CD4-positive, alpha-beta T cell treated with Interleukin-12 subunit alpha and Interleukin-12 subunit beta, for 1 hour (primary cell): Measurements from ENCODE around the gene STK39.

ENCODE experiments used
- DNase-seq: peaks from one replicate; pipeline ENCODE4 v3.0.0-alpha.2; 2020

The STK39 gene

GRCh38 chr2:167980439-167980838 lies 267.0 kb downstream of the STK39 start:
- DNase-seq = no peak

DNA sequence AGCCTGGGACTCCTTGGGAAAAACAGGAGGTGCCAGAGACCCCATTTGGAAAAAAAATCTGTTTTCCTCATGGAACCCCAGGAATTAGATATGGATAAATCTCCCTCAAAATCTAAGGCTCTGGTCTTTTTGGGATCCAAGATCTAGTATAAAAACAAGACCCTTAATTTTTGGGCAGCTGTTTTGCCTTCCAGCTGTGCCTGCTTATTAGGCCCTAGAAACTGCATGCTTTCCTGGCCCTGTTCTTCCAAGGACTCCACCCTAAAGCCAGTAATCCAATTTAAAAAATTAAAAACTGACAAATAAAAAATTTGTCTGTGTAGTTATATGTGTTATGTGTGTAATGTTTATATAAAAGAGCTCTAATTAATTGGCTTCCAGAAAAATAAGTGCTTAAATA lies 274.6 kb downstream of the STK39 start:
- DNase-seq = no peak

GRCh38 chr2:167972020-167972419 lies 275.4 kb downstream of the STK39 start:
- no peak for DNase-seq

- DNase-seq = no peak
These were observed 280.2 kb downstream of the STK39 start for GRCh38 chr2:167966937-167967913.

DNA sequence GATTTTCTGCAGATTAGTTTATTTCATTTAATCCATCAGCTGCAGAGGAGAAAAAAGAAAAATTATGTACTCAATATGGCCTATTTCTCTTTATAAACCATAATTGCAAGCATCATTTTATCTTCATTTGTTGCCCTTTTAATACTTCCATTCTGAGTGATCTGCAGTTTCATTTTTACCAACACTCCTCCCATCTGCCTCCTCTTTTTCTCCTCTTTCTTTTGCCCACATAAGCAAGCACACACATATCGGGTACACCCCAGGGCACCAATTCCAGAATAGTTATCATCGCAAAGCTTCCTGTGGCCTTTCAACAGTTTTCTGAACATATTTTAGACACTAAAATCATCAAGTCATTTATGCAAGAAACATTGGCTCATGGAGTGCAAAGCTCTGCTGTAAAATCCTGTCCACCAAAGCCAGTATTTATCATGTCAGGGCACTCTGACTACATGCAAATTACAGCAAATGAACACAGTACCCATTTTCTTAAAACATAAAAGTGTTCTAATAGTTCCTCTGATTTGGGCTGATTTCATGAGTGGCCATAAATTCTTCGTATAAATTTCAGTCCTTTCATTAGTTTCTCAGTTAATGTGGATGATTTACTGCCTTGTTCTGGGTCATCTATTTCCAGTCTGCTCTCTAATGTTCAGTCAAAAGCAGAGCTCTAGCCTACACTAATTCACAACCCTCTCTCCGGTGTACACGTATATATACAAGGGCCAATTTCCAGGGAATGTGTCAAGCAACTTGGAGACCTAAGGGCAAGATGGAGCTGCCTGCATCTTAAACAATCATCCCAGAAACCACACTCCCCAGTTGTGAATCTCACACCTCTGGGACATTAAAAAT lies 281.3 kb downstream of the STK39 start:
- DNase-seq = no peak

DNA sequence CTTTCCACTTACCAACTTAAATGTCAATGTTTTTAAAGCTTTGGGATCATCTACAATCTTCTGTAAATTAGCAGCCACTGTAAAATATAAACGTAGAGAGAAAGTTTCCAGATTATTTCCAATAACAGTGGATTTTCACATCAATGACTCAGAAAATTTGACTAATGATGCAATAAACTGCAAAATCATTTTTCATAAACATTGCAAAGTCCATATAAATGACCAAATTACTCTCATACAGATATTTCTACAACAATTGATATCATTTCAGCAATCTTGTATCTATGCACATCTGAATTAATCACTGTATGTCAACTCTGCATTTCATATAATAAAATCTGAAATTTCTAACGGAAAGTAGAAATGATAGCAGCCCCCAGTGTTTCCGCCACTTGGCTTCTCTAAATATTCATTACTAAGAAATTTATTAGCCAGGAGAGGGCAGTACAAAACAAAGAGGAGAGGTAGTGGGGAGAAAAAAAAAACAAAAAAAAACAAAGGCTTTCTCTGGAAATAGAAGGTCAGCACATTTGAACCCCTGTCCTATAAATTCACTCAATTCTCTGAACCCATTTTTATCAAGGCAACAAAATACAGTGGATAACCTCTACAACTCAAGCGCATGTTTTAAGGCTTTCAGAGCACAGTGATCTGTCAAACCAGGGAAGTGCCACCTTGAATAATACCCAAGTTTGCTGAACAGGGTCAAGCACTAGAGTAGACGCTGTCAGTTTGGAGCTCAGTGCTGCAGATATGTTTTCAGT lies 282.6 kb downstream of the STK39 start:
- no peak for DNase-seq

- no peak for DNase-seq
These were observed 283.3 kb downstream of the STK39 start for GRCh38 chr2:167963899-167964649.

DNA sequence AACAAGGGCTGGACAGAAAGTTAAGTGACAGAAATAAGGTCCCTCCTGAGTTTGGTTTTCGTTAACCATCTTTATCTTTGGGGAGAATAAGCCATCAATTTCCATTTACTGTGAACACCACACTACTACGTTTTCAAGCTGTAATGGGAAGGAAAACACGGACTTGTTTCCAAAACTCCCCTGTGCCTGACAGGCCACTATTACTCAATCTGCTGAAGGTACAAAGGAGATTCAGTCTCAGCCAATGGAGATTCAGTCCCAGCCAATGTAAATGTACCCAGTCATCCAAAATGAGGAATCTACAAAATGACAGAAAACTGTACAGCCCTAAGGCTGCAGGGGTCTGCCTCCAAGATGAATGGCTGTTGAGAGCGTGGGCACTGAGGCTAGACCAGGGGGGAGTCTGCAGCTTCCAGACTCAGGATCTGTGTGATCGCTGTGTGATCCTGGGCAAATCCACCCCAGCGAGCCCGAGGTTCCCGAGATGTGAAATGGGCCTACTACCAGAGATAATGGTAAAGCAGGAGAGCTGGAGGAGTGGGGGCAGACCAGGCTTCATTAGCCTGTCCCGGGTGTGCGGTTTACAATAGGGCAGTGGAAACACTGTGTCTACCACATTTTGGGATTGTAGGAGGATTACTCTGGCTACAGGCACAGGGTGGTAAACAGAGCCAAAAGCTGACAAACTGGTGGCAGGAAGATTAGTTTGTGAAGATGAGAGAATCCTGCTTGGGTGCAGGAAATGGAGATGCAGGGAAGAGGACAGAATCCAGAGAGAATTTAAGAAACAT lies 284.8 kb downstream of the STK39 start:
- no peak for DNase-seq

- no peak for DNase-seq
These were observed 285.8 kb downstream of the STK39 start for GRCh38 chr2:167961536-167962048.

GRCh38 chr2:167960089-167960747 lies 287.2 kb downstream of the STK39 start:
- DNase-seq = no peak

- DNase-seq = no peak
These were observed 289.7 kb downstream of the STK39 start for GRCh38 chr2:167957662-167958061.

GRCh38 chr2:167955264-167955906 lies 292.0 kb downstream of the STK39 start:
- DNase-seq = no peak

GRCh38 chr2:167954495-167954894 lies 292.9 kb downstream of the STK39 start:
- no peak for DNase-seq

GRCh38 chr2:167953776-167954175 lies 293.6 kb downstream of the STK39 start:
- DNase-seq = no peak

- no peak for DNase-seq
These were observed 296.8 kb downstream of the STK39 start for GRCh38 chr2:167950571-167950970.

DNA sequence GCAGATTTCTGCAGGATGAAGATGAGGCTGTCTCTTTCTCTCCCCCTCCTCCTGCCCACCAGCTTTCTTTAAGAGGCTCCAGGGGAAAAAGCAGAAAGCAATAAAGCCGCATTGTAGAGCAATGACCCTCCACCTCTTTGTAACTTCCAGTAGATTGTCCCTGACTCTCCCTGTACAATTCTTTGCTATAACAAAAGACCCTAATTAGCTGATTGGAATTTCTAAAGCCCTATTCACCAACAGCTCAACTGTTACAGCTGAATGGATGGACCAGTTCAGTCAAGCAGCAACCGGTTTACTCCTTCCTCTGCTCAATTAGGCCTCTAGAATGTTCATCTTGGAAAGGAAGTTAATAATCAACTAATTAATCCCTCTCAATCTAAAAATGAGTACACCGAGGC lies 301.0 kb downstream of the STK39 start:
- DNase-seq = no peak

DNA sequence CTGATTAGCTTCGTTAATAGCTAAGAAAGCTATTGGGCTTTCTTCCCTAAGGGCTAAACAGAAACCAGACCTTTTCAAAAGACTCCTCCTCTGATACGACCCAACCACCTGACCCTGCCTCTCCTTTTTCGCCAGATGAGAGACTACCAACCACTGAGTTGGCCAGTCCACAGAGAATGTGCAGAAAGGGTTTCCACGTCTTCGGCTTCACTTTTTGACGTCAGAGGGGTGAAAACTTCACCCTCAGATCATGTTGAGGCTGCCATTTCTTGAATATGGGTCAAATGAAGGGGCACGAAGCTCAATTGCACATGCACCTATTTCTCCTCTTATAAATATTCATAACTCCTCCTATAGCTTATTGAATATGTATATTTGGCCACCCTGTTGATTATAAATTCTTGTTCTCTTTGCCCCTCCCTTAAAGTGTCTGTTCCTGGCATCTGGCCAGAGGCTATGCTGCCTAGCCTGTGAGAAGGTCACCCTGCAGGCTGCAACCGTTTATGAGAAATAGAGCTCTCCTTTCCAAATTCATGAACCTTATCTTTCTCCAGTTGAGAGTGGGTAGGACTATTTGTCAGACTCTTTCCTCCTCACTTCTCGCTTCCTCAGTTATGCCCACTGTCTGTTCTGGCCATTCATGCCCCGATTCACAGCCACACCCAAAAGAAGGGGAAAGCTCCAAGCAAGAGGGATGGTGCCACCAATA lies 301.6 kb downstream of the STK39 start:
- no peak for DNase-seq

DNA sequence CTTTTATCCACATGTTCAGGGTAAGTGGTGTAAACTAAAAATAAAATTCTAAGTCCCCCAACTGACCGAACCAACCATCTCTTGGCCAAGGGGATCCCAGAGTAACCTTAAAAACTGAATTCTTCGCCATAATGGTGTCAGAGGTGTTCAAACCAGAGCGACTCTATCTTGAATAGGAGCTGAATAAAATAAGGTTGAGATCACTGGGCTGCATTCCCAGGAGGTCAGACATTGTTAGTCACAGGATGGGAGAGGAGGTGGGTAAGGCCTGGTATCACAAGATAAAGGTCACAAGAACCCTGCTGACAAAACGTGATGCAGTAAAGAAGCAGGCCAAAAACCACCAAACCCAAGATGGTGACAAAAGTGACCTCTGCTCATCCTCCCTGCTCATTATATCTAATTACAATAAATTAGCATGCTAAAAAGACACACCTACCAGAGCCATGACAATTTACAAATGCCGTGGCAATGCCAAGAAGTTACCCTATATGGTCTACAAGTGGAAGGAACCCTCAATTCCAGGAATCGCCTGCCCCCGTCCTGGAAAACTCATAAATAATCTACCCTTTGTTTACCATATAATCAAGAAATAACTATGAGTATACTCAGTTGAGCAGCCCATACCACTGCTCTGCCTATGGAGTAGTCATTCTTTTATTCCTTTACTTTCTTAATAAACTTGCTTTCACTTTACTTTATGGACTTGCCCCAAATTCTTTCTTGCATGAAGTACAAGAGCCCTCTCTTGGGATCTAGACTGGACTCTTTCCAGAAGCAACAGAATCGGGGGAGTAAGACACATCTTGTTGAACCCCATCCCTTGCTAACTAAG lies 302.4 kb downstream of the STK39 start:
- DNase-seq = no peak
